Right atrium auricular region (tissue), 2 donors: Measurements from ENCODE around the gene ELL2. TPM values are rescaled to one million over a fixed set of nuclear protein-coding genes. Genes with fewer than 3 reads are reported as not detected.
A peak's percentile ranks its signal among the peaks of the same experiment; 100 is the strongest.

ENCODE experiments used
- DNase-seq: peaks from one replicate; pipeline ENCODE4 v3.0.0-alpha.2; 2019; ENCODE audit warnings: low spot score
- H3K27ac ChIP-seq, 2 donors: fragments of 200-600 bp; sonication (generic); 1 replicate in 1 of 2; 2 replicates in 1 of 2; pipeline ENCODE4 v1.5.1; 2016 to 2019
- H3K27me3 ChIP-seq, 2 donors: fragments of 200-600 bp; sonication (generic); one replicate each; pipeline versions ENCODE4 v1.5.1 to v1.6.0; 2017 to 2019
- H3K36me3 ChIP-seq: fragments of 200-600 bp; sonication (generic); one replicate; pipeline ENCODE4 v1.5.1; 2016
- H3K4me1 ChIP-seq, 2 donors: fragments of 200-600 bp; sonication (generic); one replicate each; pipeline versions ENCODE4 v1.5.1 to v1.6.0; 2017 to 2019
- H3K4me3 ChIP-seq, 2 donors: fragments of 200-600 bp; sonication (generic); 1 replicate in 1 of 2; 2 replicates in 1 of 2; pipeline ENCODE4 v1.5.1; 2017 to 2019; ENCODE audit warnings: mild to moderate bottlenecking in 1 of 2, moderate library complexity in 1 of 2
- H3K9me3 ChIP-seq, 2 donors: fragments of 200-600 bp; sonication (generic); one replicate each; pipeline ENCODE4 v1.5.1; 2019
- CTCF ChIP-seq, 2 donors: fragments of 200-600 bp; sonication (generic); IDR thresholded peaks; one replicate each; pipeline ENCODE4 v1.5.1; 2019; ENCODE audit warnings: antibody characterized with exemption in 2 of 2
- total RNA-seq, 2 donors: library from RNA; depleted of rRNA; stranded (reverse); fragments of >200 nt; gene quantifications; one replicate each; pipeline ENCODE4 v1.1.0, GENCODE V29; 2016

Gene ELL2
- total RNA-seq, 2 donors from 2014 or later: 28.8 to 29.1 TPM

DNA sequence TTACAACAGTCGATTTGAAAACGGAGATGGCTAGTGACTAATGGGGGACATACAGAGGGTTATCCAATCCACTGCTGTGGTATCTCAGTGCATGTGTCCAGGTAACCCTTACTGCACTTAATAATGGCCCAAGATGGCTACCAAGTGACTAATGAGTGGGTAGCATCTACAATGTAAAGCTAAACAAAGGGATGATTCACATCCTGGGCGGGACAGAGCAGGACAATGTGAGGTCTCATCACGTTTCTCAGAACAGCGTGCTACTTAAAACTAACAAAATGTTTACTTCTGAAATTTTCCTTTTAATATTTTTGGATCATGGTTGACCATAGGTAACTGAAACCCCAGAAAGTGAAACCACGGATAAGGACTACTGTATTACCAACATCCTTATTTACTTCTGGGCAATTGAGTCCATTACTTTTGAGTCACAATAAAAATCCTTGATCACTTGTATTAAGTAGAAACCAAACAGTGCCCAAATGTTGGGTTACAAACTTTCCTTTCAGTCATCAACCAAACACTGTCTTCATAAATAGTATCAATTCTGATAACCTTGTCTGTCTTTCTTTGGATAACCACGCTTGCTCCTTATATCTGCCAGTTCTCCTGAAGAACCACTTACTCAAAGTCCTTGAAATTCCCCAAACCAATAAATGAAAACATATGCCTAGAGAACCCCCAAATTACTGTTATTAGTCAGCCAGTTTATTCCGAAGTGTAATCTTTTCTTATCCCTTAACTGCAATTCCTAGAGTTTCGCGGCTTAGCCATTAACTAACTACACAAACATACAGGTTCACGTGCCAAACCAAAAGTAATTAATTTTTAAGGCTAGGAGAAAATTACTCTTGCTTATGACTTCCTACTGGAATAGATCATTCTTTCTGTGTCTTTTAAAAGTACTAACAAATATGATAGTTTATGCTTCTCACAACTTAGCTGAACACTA is 59.7 kb downstream of the ELL2 start:
- no peak for DNase-seq
- Histone ChIP-seq H3K4me3 (no peak overlapping the region), H3K27me3 (no peaks in the 10 kb centered on the region), H3K9me3 (no peaks in the 10 kb centered on the region), H3K27ac (no peak overlapping the region), H3K4me1 (peaks cover 0 to 17% of the 10 kb centered on the region in 2 donors), H3K36me3 (peaks cover 36% of the 10 kb centered on the region)
- no peak for TF ChIP-seq CTCF (IDR thresholded peaks at IDR 0.05)

- Histone ChIP-seq H3K4me1 (peaks cover 0 to 20% of the 10 kb centered on the region in 2 donors), H3K27ac (peak overlapping the region; percentile 9 to 49), H3K4me3 (no peak overlapping the region), H3K9me3 (no peaks in the 10 kb centered on the region), H3K27me3 (no peaks in the 10 kb centered on the region), H3K36me3 (peaks cover 43% of the 10 kb centered on the region)
- no peak for DNase-seq
- TF ChIP-seq CTCF (IDR thresholded peaks at IDR 0.05): no peak
These were observed 61.2 kb downstream of the ELL2 start for GRCh38 chr5:95900383-95900958.

DNA sequence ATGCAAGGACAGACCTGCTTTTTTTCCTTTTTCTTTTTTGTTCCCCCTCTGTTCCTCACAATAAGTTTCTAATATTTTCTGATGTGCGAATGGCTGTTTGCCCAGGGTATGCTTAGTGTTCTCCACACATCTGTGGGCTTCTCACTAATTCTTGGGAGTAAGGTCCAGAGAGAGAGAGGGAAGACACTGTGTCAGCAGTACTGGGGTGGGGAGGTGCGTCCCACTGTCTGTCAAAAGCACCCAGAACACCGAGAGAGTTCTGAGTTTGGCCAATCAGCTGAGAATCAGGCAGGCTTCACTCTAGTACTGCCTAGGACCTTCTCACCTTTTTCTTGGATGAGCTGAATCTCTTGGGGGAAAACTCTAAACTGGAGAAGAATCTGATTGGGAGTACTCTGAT is 61.8 kb downstream of the ELL2 start:
- TF ChIP-seq CTCF (IDR thresholded peaks at IDR 0.05): no peak
- Histone ChIP-seq H3K4me3 (no peak overlapping the region), H3K4me1 (peaks cover 0 to 20% of the 10 kb centered on the region in 2 donors), H3K27me3 (no peaks in the 10 kb centered on the region), H3K36me3 (peaks cover 45% of the 10 kb centered on the region), H3K27ac (peak overlapping the region in 1 of 2 donors; percentile 49), H3K9me3 (no peaks in the 10 kb centered on the region)
- DNase-seq: no peak

DNA sequence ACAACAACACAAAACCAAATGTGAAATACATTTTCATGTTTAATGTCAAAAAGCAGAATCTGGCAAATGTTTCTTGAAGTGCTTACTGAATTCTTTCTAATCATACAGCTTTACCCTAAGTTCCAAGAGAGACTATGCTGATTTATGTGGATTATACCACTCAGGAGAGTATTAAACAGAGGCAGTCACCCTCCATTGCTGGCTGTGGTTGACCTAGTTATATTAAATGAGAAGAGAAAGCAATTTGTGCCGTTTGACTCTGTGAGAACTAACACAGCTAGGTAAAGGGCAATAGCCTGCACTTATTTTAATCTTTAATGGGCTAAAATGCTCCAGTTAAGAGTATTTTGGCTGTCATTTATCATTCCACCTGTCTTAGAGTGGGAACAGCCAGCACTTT is 62.6 kb downstream of the ELL2 start:
- H3K4me3 ChIP-seq: no peak overlapping the region
- TF ChIP-seq CTCF (IDR thresholded peaks at IDR 0.05): no peak
- peaks cover 0 to 20% of the 10 kb centered on the region in 2 donors for H3K4me1 ChIP-seq
- no peak overlapping the region for H3K27ac ChIP-seq
- DNase-seq: no peak
- H3K27me3 ChIP-seq: no peaks in the 10 kb centered on the region
- H3K36me3 ChIP-seq: peaks cover 50% of the 10 kb centered on the region
- H3K9me3 ChIP-seq: no peaks in the 10 kb centered on the region

DNA sequence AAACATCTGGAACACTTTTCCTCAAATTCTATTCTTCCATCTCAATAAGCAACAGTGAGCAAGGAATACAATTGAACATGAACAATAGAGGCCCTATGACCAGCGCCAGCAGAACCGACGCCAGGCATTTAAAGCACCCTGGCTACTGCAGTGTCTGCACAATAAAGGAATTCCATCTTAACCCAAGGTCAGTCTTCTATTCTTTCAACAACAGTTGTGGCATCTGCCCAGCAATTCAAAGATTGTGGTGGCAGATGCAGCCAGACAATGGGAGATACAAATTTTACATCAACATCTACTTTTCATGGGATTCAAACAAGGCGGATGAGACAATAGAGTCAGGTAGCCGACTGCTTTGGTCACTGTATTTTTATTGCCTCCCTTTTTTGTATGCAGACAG is 65.9 kb downstream of the ELL2 start:
- no peak for TF ChIP-seq CTCF (IDR thresholded peaks at IDR 0.05)
- no peak for DNase-seq
- Histone ChIP-seq H3K27ac (no peak overlapping the region), H3K4me3 (no peak overlapping the region), H3K4me1 (peaks cover 0 to 17% of the 10 kb centered on the region in 2 donors), H3K27me3 (no peaks in the 10 kb centered on the region), H3K36me3 (peaks cover 75% of the 10 kb centered on the region), H3K9me3 (no peaks in the 10 kb centered on the region)
